NB4 (cell line): ENCODE measurements around the gene DNAH7.

Experiments used
- CTCF ChIP-seq: IDR thresholded peaks from one replicate; pipeline ENCODE4 v1.5.1; 2012; ENCODE audit warnings: low read depth, low read length
- MAX ChIP-seq: IDR thresholded peaks from 2 replicates; pipeline ENCODE4 v1.6.1; 2011; ENCODE audit warnings: low read depth, low read length
- POLR2A ChIP-seq: IDR thresholded peaks from 2 replicates; pipeline ENCODE4 v1.6.1; 2011; ENCODE audit warnings: mild to moderate bottlenecking; ENCODE audit not compliant: insufficient read length; ENCODE audit errors: extremely low read depth

GRCh38 chr2:195732574-195732973 is 336.1 kb downstream of the DNAH7 start:
- no peak for TF ChIP-seq CTCF
- no peak for TF ChIP-seq POLR2A
- TF ChIP-seq MAX, result no peak
